Fibroblast of skin of abdomen (primary cell): Measurements from ENCODE around the gene RADX.

Source experiments
- DNase-seq: peaks from one replicate; pipeline ENCODE4 v3.0.0-alpha.2; 2013

Gene RADX

GRCh38 chrX:106692425-106693065, 80.8 kb downstream of the RADX start:
- no peak for DNase-seq

DNA sequence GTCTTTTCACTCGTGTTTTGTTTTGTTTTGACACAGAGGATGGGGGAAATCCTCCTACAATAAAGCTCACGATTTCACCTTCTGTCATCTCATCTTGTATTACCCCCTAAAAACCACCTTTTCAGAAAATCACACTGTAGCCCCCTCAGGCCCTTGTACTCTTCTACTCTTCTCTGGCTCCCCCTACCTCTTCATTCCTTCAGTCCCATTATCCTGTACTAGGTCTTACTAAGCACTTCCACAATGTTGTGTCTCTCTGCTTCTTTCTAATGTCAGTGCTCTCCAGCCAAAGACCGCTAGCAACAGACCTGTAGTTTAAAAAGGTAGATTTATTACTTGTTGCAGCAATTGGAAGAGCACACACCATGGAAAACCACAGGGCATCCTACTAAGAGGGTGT, 84.7 kb downstream of the RADX start:
- DNase-seq = no peak

DNA sequence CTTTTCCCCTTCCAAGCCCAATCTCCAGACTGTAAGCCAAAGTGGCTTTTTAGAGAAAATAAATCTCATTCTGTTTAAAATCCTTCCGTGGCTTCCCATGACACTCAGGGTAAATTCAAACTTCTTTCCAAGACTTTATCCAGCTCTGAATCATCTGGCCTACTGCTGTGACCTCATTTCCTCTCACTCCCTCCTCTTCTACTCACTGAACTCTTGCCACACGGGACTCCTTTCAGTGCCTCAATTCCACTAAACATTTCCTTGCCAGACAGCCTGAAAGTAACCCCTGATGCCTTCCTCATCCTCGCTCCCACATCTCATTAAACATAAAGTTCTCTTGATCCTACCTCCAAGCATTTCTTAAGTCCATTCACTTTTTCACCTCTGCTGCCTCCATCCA, 86.9 kb downstream of the RADX start:
- peak; percentile 15 for DNase-seq

DNA sequence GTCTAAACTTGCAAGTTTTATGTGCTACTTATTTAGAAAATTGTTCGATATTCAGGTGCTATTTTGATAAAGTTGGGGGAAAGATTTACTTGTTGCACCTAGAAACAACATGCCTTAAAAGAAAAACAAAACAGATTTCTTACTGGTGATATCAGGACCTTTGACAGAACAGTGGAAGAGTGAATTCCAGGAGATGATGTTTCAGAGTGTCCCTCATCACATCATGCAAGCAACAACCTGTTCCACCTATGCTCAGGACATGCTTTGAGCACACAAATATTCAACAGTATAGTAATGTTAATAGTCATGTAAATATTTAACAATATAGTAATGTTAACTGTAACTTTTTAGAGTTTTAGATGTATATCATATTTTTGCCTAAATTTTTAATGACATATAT, 90.9 kb downstream of the RADX start:
- DNase-seq = no peak

DNA sequence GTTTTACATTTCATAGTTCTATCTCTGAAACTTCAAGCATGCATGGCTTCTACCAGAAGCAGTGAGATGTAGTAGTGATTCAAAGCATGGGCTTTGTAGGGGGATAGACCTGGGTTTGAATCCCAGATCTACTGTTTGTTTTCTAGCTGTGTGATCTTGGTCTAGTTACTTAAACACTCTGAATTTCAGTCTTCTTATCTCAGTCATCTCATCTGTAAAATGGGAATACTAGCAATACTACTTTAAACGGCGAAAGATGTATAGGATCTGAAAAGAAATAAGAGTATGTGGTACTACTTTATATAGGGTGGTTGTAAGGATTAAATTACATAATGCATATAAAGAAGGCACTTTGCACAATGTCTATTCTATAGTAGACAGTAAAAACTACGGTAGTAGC, 94.7 kb downstream of the RADX start:
- DNase-seq = no peak

- peak; percentile 87 for DNase-seq
Measured at GRCh38 chrX:106707771-106708454, 96.1 kb downstream of the RADX start.

GRCh38 chrX:106710771-106711170, 99.0 kb downstream of the RADX start:
- DNase-seq = peak; percentile 7

- DNase-seq = no peak
Measured at GRCh38 chrX:106711375-106711774, 99.6 kb downstream of the RADX start.

- no peak for DNase-seq
Measured at GRCh38 chrX:106716004-106716403, 104.2 kb downstream of the RADX start.

DNA sequence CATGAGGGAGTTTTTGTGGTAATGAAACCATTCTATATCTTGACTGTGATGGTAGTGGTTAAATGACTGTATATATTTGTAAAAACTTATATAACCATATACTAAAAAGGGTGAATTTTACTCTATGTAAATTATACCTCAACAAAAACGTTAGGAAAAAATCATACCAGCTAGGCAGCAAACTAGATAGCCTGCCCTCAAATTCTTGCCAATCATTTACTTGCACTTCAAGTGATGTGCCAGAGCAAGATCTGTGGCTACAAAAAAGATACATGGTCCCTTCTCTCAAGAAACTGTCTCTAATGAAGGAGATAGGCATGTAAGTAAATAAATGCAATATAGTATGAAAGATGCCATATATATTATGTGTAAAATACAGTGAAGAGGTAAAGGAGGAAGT, 104.7 kb downstream of the RADX start:
- no peak for DNase-seq

DNA sequence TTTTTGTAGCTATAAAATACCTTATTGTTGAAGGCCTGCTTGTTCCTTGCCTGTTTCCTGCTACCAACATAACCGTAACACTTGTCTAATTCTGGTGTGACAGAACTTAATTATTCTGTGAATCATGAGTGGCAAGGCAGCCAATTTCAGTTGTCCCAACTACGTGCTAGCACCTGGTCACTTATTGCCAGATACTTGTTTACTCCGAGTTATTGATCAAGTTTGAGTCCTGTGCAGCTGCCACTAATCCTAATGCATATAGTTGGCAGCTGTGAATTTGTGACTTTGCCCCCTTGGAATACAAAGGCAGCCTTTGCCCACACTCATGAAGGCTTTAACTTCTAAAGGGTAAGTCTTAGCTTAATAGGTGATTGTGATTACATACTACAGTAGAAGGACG, 106.9 kb downstream of the RADX start:
- no peak for DNase-seq

DNA sequence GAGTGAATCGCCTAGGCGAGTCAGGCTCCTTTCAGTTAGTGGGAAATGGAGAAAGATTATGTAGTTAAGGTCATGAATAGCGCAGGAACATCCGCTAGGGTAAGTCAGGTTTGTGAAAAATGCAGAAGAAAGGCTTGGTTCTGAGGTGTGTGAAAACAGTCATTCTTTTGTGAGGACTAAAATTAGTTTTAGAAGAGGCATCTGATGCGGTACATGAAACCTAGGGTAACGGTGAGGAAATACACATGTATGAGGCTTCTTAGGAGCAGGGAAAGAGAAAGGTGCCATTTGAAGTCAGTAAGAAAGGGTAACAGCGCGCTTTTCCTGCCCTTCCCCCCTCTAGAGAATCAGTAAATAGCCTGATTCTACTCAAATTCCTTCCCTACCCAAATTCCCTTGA, 114.2 kb downstream of the RADX start:
- no peak for DNase-seq

DNA sequence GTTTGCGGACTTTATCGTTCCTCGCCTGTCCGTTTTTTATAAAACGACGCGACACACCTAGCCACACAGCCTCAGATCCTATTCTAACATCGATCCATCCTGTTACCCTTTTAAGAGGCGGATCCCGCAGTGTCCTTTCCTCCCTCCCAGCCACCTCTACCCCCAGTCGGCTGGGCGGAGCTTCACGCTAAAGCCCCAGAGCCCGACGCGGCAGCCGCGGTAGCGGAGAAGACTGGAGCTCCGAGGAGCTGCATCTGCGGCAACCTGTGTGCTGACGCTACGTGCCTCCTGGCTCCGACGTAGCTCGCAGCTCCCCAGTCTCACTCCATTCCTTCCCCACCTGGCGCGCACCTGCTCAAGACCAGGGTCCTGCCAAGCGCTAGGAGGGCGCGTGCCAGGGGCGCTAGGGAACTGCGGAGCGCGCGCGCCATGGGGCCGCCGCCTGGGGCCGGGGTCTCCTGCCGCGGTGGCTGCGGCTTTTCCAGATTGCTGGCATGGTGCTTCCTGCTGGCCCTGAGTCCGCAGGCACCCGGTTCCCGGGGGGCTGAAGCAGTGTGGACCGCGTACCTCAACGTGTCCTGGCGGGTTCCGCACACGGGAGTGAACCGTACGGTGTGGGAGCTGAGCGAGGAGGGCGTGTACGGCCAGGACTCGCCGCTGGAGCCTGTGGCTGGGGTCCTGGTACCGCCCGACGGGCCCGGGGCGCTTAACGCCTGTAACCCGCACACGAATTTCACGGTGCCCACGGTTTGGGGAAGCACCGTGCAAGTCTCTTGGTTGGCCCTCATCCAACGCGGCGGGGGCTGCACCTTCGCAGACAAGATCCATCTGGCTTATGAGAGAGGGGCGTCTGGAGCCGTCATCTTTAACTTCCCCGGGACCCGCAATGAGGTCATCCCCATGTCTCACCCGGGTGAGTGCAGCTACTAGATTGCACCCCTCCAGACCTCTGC, 115.0 kb downstream of the RADX start, which contains the start of gene RNF128:
Gene RNF128, plus strand, starts transcription at position 217 of the 953 bp plus-strand sequence. Its CDS starts 213 bp downstream, at position 430.
- DNase-seq = peak; percentile 32

- DNase-seq = no peak
Measured at GRCh38 chrX:106728337-106728736, 116.6 kb downstream of the RADX start.
